AG10803 (cell line): ENCODE data around the gene SH3BGRL2.
"Not testable (repeated sequence)": the region's sequence is repeated elsewhere in the genome, so short reads cannot be mapped to it uniquely, and the experiment has no call there.

Source experiments
- DNase-seq: peaks from one replicate; pipeline ENCODE4 v3.0.0; 2010; ENCODE audit warnings: low read depth
- H3K4me3 ChIP-seq: 2 replicates; pipeline ENCODE4 v1.5.1; 2011; ENCODE audit warnings: mild to moderate bottlenecking, low read length, control low read depth
- TF ChIP-seq, protein P1 (sequence below): conservative IDR thresholded peaks from 2 replicates; pipeline ENCODE4 v1.5.1; 2011; ENCODE audit warnings: mild to moderate bottlenecking, low read length, control low read depth, inconsistent platforms

Gene SH3BGRL2

GRCh38 chr6:79614326-79615305, 16.5 kb upstream of the SH3BGRL2 start:
- DNase-seq, result no peak
- TF ChIP-seq, protein P1, sequence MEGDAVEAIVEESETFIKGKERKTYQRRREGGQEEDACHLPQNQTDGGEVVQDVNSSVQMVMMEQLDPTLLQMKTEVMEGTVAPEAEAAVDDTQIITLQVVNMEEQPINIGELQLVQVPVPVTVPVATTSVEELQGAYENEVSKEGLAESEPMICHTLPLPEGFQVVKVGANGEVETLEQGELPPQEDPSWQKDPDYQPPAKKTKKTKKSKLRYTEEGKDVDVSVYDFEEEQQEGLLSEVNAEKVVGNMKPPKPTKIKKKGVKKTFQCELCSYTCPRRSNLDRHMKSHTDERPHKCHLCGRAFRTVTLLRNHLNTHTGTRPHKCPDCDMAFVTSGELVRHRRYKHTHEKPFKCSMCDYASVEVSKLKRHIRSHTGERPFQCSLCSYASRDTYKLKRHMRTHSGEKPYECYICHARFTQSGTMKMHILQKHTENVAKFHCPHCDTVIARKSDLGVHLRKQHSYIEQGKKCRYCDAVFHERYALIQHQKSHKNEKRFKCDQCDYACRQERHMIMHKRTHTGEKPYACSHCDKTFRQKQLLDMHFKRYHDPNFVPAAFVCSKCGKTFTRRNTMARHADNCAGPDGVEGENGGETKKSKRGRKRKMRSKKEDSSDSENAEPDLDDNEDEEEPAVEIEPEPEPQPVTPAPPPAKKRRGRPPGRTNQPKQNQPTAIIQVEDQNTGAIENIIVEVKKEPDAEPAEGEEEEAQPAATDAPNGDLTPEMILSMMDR, result no peak
- no peak overlapping the region for H3K4me3 ChIP-seq

GRCh38 chr6:79617518-79617941, 13.6 kb upstream of the SH3BGRL2 start:
- no peak for DNase-seq
- TF ChIP-seq, protein P1, result no peak
- no peak overlapping the region for H3K4me3 ChIP-seq

DNA sequence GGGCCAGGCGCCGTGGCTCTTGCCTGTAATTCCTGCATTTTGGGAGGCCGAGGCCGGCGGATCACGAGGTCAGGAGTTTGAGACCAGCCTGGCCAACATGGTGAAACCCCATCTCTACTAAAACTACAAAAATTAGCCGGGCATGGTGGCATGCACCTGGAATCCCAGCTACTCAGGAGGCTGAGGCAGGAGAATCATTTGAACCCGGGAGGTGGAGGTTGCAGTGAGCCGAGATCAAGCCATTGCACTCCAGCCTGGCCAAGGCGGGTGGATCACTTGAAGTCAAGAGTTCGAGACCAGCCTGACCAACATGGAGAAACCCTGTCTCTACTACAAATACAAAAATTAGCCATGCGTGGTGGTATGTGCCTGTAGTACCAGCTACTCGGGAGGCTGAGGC, 12.7 kb upstream of the SH3BGRL2 start:
- DNase-seq, H3K4me3 ChIP-seq: not testable (repeated sequence)

GRCh38 chr6:79621579-79621978, 9.6 kb upstream of the SH3BGRL2 start:
- no peak for DNase-seq
- TF ChIP-seq, protein P1, result no peak
- no peak overlapping the region for H3K4me3 ChIP-seq

DNA sequence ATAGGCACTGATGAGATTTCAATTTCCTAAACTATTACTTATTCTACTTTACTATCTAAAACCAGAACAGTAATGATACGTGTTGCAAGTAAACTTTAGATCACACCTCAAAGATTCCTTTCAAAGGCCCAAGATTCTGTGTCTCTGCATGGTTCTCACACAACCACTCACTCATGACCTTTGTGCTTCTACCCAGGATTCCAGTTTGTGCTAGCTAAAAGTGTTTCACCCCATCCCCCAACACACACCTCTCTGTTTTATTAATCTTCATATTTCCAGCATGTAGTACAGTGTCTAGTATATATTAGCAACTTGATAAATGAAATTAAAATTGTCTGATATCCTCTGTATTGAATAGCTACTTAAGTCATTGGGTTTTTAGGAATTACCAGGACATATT, 8.8 kb upstream of the SH3BGRL2 start:
- DNase-seq, result no peak
- TF ChIP-seq, protein P1, result no peak
- H3K4me3 ChIP-seq, result no peak overlapping the region

- DNase-seq, result no peak
- H3K4me3 ChIP-seq, result no peak overlapping the region
- TF ChIP-seq, protein P1, result no peak
These were observed 8.0 kb upstream of the SH3BGRL2 start for GRCh38 chr6:79623106-79623505.

DNA sequence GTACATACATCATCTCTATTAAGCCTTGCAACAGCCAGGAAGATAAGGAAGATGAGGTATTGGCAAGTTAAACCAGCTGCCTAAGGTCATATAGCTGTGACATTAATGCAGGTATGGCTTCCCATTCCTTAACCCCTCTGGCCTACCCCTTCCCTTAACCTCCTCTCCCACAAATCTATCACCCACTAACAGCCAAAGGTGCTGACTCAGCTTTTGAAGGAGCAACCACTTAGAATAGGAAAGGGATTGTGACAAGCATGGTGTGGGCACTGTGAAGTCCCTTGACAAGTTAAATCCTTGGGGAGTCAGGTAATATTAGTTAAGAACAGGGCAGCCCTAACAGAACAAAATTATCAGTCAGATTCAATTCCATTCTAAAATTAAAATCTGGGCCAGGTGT, 5.4 kb upstream of the SH3BGRL2 start:
- no peak for DNase-seq
- TF ChIP-seq, protein P1, result no peak
- no peak overlapping the region for H3K4me3 ChIP-seq
